HepG2 (cell line): Measurements from ENCODE around the gene SPG7. TPM values are rescaled to one million over a fixed set of nuclear protein-coding genes. Genes with fewer than 3 reads are reported as not detected.

Experiments used
- AKAP8 ChIP-seq: sonication (generic); formaldehyde crosslinking; IDR thresholded peaks from 2 replicates; pipeline ENCODE4 v1.5.1; 2020; ENCODE audit warnings: mild to moderate bottlenecking, missing genetic modification reagents
- ATRX ChIP-seq: sonication (generic); formaldehyde crosslinking; IDR thresholded peaks from 2 replicates; pipeline ENCODE4 v1.4.0; 2020; ENCODE audit warnings: missing genetic modification reagents, borderline replicate concordance
- FOXK1 ChIP-seq: sonication (generic); formaldehyde crosslinking; IDR thresholded peaks from 2 replicates; pipeline ENCODE4 v1.4.0; 2020; ENCODE audit warnings: low read depth, missing genetic modification reagents, borderline replicate concordance
- HNRNPLL ChIP-seq: fragments of 200-400 bp; formaldehyde crosslinking; IDR thresholded peaks from 2 replicates; pipeline ENCODE4 v1.6.1; 2017; ENCODE audit warnings: mild to moderate bottlenecking, low read depth, low read length; ENCODE audit not compliant: poor library complexity, severe bottlenecking
- ISL2 ChIP-seq: sonication (generic); formaldehyde crosslinking; IDR thresholded peaks from 2 replicates; pipeline ENCODE4 v1.5.0; 2020; ENCODE audit warnings: missing genetic modification reagents
- KDM3A ChIP-seq: IDR thresholded peaks from 2 replicates; pipeline ENCODE4 v1.6.1; 2018; ENCODE audit warnings: low read depth, missing compliant biosample characterization
- KLF6 ChIP-seq: IDR thresholded peaks from 2 replicates; pipeline ENCODE4 v1.8.0; 2016; ENCODE audit warnings: missing biosample characterization, missing genetic modification reagents
- MAZ ChIP-seq, 2 experiments: sonication (generic) in 1 of 2; formaldehyde crosslinking in 1 of 2; IDR thresholded peaks; 2 replicates each; pipeline versions ENCODE4 v1.5.0 to v1.6.1; 2012 to 2020; ENCODE audit warnings: low read depth in 2 of 2, mild to moderate bottlenecking in 2 of 2, borderline replicate concordance in 1 of 2, improper control_type of control experiment in 1 of 2, low read length in 1 of 2, missing genetic modification reagents in 1 of 2, moderate library complexity in 1 of 2
- MYNN ChIP-seq: sonication (generic); formaldehyde crosslinking; IDR thresholded peaks from 2 replicates; pipeline ENCODE4 v1.4.0; 2020; ENCODE audit warnings: mild to moderate bottlenecking, low read depth, missing genetic modification reagents
- NR2F1 ChIP-seq, 2 experiments: fragments of 450-650 bp in 1 of 2; formaldehyde crosslinking in 1 of 2; IDR thresholded peaks; 2 replicates each; pipeline versions ENCODE4 v1.5.0 to v1.6.1; 2016 to 2020; ENCODE audit warnings: mild to moderate bottlenecking in 1 of 2, missing compliant biosample characterization in 1 of 2, missing genetic modification reagents in 1 of 2, moderate library complexity in 1 of 2
- PATZ1 ChIP-seq: sonication (generic); formaldehyde crosslinking; IDR thresholded peaks from 2 replicates; pipeline ENCODE4 v1.4.0; 2020; ENCODE audit warnings: missing genetic modification reagents
- SMAD1 ChIP-seq: sonication (generic); formaldehyde crosslinking; IDR thresholded peaks from 2 replicates; pipeline ENCODE4 v1.4.0; 2020; ENCODE audit warnings: missing genetic modification reagents, low read depth, mild to moderate bottlenecking, borderline replicate concordance
- ZMYM2 ChIP-seq: sonication (generic); formaldehyde crosslinking; IDR thresholded peaks from 2 replicates; pipeline ENCODE4 v1.8.0; 2022; ENCODE audit warnings: mild to moderate bottlenecking, missing genetic modification reagents
- ZNF12 ChIP-seq: sonication (generic); formaldehyde crosslinking; IDR thresholded peaks from 2 replicates; pipeline ENCODE4 v1.5.0; 2020; ENCODE audit warnings: missing genetic modification reagents
- ZNF275 ChIP-seq: sonication (generic); formaldehyde crosslinking; IDR thresholded peaks from 2 replicates; pipeline ENCODE4 v1.8.0; 2022; ENCODE audit warnings: missing genetic modification reagents, mild to moderate bottlenecking, inconsistent platforms, borderline replicate concordance
- ZNF34 ChIP-seq: sonication (generic); formaldehyde crosslinking; IDR thresholded peaks from 2 replicates; pipeline ENCODE4 v1.4.0; 2020; ENCODE audit warnings: mild to moderate bottlenecking, missing genetic modification reagents, borderline replicate concordance
- ZNF513 ChIP-seq: sonication (generic); formaldehyde crosslinking; conservative IDR thresholded peaks from 2 replicates; pipeline ENCODE4 v1.5.0; 2020; ENCODE audit warnings: missing genetic modification reagents
- ZNF580 ChIP-seq: IDR thresholded peaks from 2 replicates; pipeline ENCODE4 v1.6.1; 2016; ENCODE audit warnings: low read depth, borderline replicate concordance
- ZNF850 ChIP-seq: sonication (generic); formaldehyde crosslinking; conservative IDR thresholded peaks from 2 replicates; pipeline ENCODE4 v1.9.0; 2021; ENCODE audit warnings: mild to moderate bottlenecking, missing genetic modification reagents
- ZSCAN12 ChIP-seq: sonication (generic); formaldehyde crosslinking; IDR thresholded peaks from 2 replicates; pipeline ENCODE4 v1.9.0; 2021; ENCODE audit warnings: mild to moderate bottlenecking, missing genetic modification reagents
- polyA plus RNA-seq, 8 experiments: library from polyadenylated mRNA; depleted of rRNA in 3 of 8; stranded (reverse) in 7 of 8; unstranded in 1 of 8; fragments of >200 nt; fragmentation: Illumina TruSeq in 4 of 8; extraction: Trizol in 4 of 8; gene quantifications; 2 replicates each; pipeline versions ENCODE4 v1.2.1 to v1.2.3, GENCODE V29; 2011 to 2016; ENCODE audit warnings: low read depth in 4 of 8, missing spikeins in 1 of 8, mixed read lengths in 1 of 8; ENCODE audit not compliant: insufficient read depth in 1 of 8
- total RNA-seq, 5 experiments: library from RNA; depleted of rRNA; stranded (reverse); fragments of >200 nt; fragmentation: Illumina TruSeq; extraction: Trizol; gene quantifications; 2 replicates each; pipeline ENCODE4 v1.2.3, GENCODE V29; 2016; ENCODE audit warnings: low read depth in 1 of 5

Gene SPG7
- total and polyA plus RNA-seq, 2 of the 13 experiments (the other 11 are each of a cell fraction or from before 2014, with no cell fraction given): 66.0 to 136 TPM

GRCh38 chr16:89490439-89491237 is 17.6 kb upstream of the SPG7 start, which contains the start of gene ANKRD11 (continued):
- peak; percentile 61; the same call in 1 of the 2 replicates for TF ChIP-seq ZNF580 (CRISPR knock-in tag)
- TF ChIP-seq KLF6 (CRISPR knock-in tag): peak; percentile 43
- TF ChIP-seq PATZ1 (CRISPR knock-in tag): peak; percentile 29; the same call in 1 of the 2 replicates
- TF ChIP-seq ATRX (CRISPR knock-in tag): no peak
- peak; percentile 92 for TF ChIP-seq HNRNPLL
- peak; percentile 67; the same call in 1 of the 2 replicates for TF ChIP-seq ZSCAN12
- TF ChIP-seq ZNF513 (CRISPR knock-in tag): 0 out of 2 replicates have a peak, but pooled peaks have one; percentile 89
- 0 out of 2 replicates have a peak, but pooled peaks have one; percentile 13 for TF ChIP-seq ZNF12 (CRISPR knock-in tag)
- TF ChIP-seq ZMYM2 (CRISPR knock-in tag): no peak
- peak; percentile 75; the same call in 1 of the 2 replicates for TF ChIP-seq ZNF34 (CRISPR knock-in tag)
- 0 out of 2 replicates have a peak, but pooled peaks have one; percentile 24 for TF ChIP-seq MYNN (CRISPR knock-in tag)
- TF ChIP-seq KDM3A (CRISPR knock-in tag): peak; percentile 77; the same call in 1 of the 2 replicates
- 0 out of 2 replicates have a peak, but pooled peaks have one; percentile 4 for TF ChIP-seq MAZ (IDR thresholded peaks at IDR 0.05; ENCODE audit: borderline replicate concordance, low read depth, low read length)
- peak; percentile 78 for TF ChIP-seq MAZ (CRISPR knock-in tag; IDR thresholded peaks at IDR 0.05; ENCODE audit: low read depth)
- TF ChIP-seq ZNF275: peak; percentile 51; the same call in 1 of the 2 replicates
- TF ChIP-seq AKAP8: 0 out of 2 replicates have a peak, but pooled peaks have one; percentile 61
- TF ChIP-seq FOXK1 (CRISPR knock-in tag): peak; percentile 98
- peak in 1 of 2 experiments; percentile 21; a peak in 1 of 4 replicates for TF ChIP-seq NR2F1 (CRISPR knock-in tag; IDR thresholded peaks at IDR 0.05)
- TF ChIP-seq ZNF850: no peak
- no peak for TF ChIP-seq SMAD1 (CRISPR knock-in tag)
- peak; percentile 4; the same call in 1 of the 2 replicates for TF ChIP-seq ISL2 (CRISPR knock-in tag)
